IPS DF 19.7 (cell line): ENCODE results near the gene PRKACA.

Experiments
- DNase-seq: peaks from one replicate; pipeline ENCODE4 v3.0.0-alpha.2; 2013; ENCODE audit warnings: low read depth, low spot score

The PRKACA gene

GRCh38 chr19:14116918-14117578, 514 bp downstream of the PRKACA start:
- DNase-seq: no peak

- no peak for DNase-seq
These were observed 1.0 kb downstream of the PRKACA start for GRCh38 chr19:14116525-14116917.

- no peak for DNase-seq
These were observed 1.8 kb downstream of the PRKACA start for GRCh38 chr19:14115756-14116155.

GRCh38 chr19:14114854-14115253, 2.7 kb downstream of the PRKACA start:
- DNase-seq: no peak

GRCh38 chr19:14114439-14114838, 3.1 kb downstream of the PRKACA start:
- no peak for DNase-seq

- no peak for DNase-seq
These were observed 3.7 kb downstream of the PRKACA start for GRCh38 chr19:14113762-14114414.

GRCh38 chr19:14112809-14113385, 4.7 kb downstream of the PRKACA start:
- DNase-seq: no peak

GRCh38 chr19:14112051-14112808, 5.3 kb downstream of the PRKACA start:
- DNase-seq: no peak

GRCh38 chr19:14111486-14111885, 6.1 kb downstream of the PRKACA start:
- no peak for DNase-seq

GRCh38 chr19:14110650-14111049, 6.9 kb downstream of the PRKACA start:
- DNase-seq: no peak

- no peak for DNase-seq
These were observed 9.7 kb downstream of the PRKACA start for GRCh38 chr19:14107581-14108461.

- DNase-seq: no peak
These were observed 10.7 kb downstream of the PRKACA start for GRCh38 chr19:14106840-14107239.

- no peak for DNase-seq
These were observed 11.9 kb downstream of the PRKACA start for GRCh38 chr19:14105680-14106079.

- DNase-seq: no peak
These were observed 14.3 kb downstream of the PRKACA start for GRCh38 chr19:14103310-14103709.

GRCh38 chr19:14102756-14103155, 14.8 kb downstream of the PRKACA start:
- DNase-seq: no peak

- DNase-seq: no peak
These were observed 15.4 kb downstream of the PRKACA start for GRCh38 chr19:14102102-14102696.

- no peak for DNase-seq
These were observed 16.5 kb downstream of the PRKACA start for GRCh38 chr19:14101003-14101545.

- no peak for DNase-seq
These were observed 19.9 kb downstream of the PRKACA start for GRCh38 chr19:14097532-14098151.

GRCh38 chr19:14096272-14096992, 21.1 kb downstream of the PRKACA start:
- DNase-seq: no peak

GRCh38 chr19:14094854-14095253, 22.7 kb downstream of the PRKACA start:
- DNase-seq: no peak
